ENCODE results near the gene UBE2N. TPM values are rescaled to one million over a fixed set of nuclear protein-coding genes. Genes with fewer than 3 reads are reported as not detected.

Gene UBE2N
- total and polyA plus RNA-seq, 2 donors (not counting 1 experiment from before 2014, with no cell fraction given): 56.3 to 83.8 TPM

DNA sequence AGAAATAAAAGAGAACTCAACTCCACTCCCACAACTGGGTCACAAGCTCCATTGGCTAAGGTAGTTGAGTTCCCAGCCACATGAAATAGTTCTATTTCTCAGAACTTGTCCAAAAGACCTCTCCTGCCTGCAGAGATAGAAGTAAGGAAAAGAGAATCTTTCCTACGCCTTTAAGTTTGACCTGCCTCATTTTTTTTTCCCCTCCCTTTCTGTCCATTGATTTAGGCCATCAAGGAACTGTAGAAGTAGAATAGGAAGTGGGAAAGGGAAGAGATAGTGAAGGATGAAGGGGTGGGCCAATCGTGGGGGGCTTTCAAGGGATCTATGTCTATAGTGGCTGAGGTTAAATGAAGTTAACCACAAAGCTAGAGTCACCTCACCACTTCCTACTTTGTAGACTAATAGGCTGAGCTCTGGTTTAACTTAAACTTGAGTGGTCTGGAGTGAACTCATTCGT, 77.9 kb downstream of the UBE2N start:
- no peak overlapping the region for H3K4me2 ChIP-seq (replicated peaks; ENCODE audit: low read depth, low read length, poor library complexity, severe bottlenecking)

DNA sequence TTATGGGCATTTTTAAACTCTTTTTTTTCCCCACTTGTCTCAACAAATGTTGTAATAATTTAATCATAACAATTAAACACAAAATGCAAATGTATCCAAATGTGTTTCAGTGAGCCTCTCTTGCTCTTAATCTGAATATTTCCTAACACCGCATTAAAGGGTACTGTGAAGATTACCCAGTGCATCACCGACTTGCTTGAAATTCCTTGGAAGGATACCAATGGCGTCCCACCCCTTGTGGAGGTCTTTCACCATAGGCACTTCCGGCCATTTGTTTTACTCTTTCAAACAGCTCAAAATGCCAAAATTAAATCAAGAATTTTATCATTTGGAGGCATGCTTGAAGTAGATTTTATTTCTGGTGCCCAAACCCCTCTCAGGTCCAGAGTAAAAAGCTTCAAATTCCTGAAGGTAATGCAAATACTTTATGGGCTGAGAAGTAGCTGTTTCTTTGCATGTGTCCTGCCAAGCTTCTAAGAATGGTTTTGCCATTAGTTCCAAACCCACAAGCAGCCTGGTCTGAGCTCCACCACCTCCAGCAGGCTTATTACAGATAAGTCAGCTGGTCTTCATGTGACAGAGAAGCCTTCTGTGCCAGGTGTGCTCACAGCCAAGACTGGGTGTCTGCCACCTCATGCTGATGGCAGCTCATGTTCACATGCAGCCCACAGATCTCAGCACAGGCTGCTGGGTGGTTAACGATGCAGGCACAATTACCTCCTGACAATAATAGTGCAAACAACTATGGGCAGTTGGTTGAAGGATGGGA, 80.4 kb downstream of the UBE2N start:
- DNase-seq: no peak
- ChIA-PET POLR2A (no interaction called here), CTCF (interaction anchor here (0.6 to 1.0 kb wide), 2 partner anchors 35 to 423 kb away, joined by 3 read pairs; no protein-coding TSS in a partner anchor)
- Histone ChIP-seq H3K4me3 (ENCODE audit: control extremely low read depth in 1 of 5, extremely low read depth in 1 of 5, insufficient read depth in 1 of 5, low read depth in 2 of 5, low read length in 4 of 5) (no peak overlapping the region), H3K9ac (ENCODE audit: low read length) (no peak overlapping the region), H3K4me2 (replicated peaks; ENCODE audit: low read depth, low read length, poor library complexity, severe bottlenecking) (no peak overlapping the region), H3K27me3 (replicated peaks in 1 of 4; ENCODE audit: control extremely low read depth in 1 of 4, control insufficient read depth in 3 of 4, insufficient read depth in 4 of 4, low read length in 3 of 4) (no peaks in the 10 kb centered on the region), H3K36me3 (replicated peaks in 1 of 2; ENCODE audit: control extremely low read depth in 1 of 2, control insufficient read depth in 1 of 2, extremely low read depth in 1 of 2, insufficient read depth in 2 of 2, low read length in 1 of 2) (no peaks in the 10 kb centered on the region), H3K27ac (ENCODE audit: low read length in 2 of 2) (no peak overlapping the region), H4K20me1 (ENCODE audit: control insufficient read depth, insufficient read depth, low read length, poor library complexity, severe bottlenecking) (no peaks in the 10 kb centered on the region), H3K9me3 (ENCODE audit: control extremely low read depth in 1 of 3, control insufficient read depth in 2 of 3, insufficient read depth in 1 of 3, low read length in 2 of 3) (peaks cover 0 to 4% (median 0%) of the 10 kb centered on the region in 3 donors), H3K79me2 (ENCODE audit: control insufficient read depth, insufficient read depth, low read length) (no peaks in the 10 kb centered on the region), H3K4me1 (ENCODE audit: control insufficient read depth in 2 of 2, insufficient read depth in 2 of 2, low read length in 2 of 2) (peaks cover 8 to 10% of the 10 kb centered on the region in 2 donors), H2AFZ (ENCODE audit: insufficient read depth, low read depth, low read length, poor library complexity, severe bottlenecking) (no peak overlapping the region)
- Mint-ChIP-seq H3K9me3 (ENCODE audit: insufficient read depth) (no peaks in the 10 kb centered on the region), H3K4me1 (peaks cover 4% of the 10 kb centered on the region), H3K4me3 (no peak overlapping the region), H3K27ac (no peak overlapping the region), H3K27me3 (no peaks in the 10 kb centered on the region)
- TF ChIP-seq, protein P1, sequence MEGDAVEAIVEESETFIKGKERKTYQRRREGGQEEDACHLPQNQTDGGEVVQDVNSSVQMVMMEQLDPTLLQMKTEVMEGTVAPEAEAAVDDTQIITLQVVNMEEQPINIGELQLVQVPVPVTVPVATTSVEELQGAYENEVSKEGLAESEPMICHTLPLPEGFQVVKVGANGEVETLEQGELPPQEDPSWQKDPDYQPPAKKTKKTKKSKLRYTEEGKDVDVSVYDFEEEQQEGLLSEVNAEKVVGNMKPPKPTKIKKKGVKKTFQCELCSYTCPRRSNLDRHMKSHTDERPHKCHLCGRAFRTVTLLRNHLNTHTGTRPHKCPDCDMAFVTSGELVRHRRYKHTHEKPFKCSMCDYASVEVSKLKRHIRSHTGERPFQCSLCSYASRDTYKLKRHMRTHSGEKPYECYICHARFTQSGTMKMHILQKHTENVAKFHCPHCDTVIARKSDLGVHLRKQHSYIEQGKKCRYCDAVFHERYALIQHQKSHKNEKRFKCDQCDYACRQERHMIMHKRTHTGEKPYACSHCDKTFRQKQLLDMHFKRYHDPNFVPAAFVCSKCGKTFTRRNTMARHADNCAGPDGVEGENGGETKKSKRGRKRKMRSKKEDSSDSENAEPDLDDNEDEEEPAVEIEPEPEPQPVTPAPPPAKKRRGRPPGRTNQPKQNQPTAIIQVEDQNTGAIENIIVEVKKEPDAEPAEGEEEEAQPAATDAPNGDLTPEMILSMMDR (IDR thresholded peaks at IDR 0.05): no peak
- no peak for TF ChIP-seq EZH2 (IDR thresholded peaks at IDR 0.05; ENCODE audit: borderline replicate concordance, insufficient read depth, low read depth, low read length, poor library complexity, severe bottlenecking)
- WGBS (ENCODE audit: insufficient coverage): 100% methylated on average over 2 of the region's 5 CpGs
- no peak for ATAC-seq (ENCODE audit: low read depth)
- intact Hi-C loops (cut with micrococcal nuclease): no loop called here

More for the DNA sequence above, 77.9 kb downstream of the UBE2N start:
- H3K36me3 ChIP-seq (replicated peaks in 1 of 2; ENCODE audit: control extremely low read depth in 1 of 2, control insufficient read depth in 1 of 2, extremely low read depth in 1 of 2, insufficient read depth in 2 of 2, low read length in 1 of 2): no peaks in the 10 kb centered on the region
- DNase-seq (peak; percentile 21), ATAC-seq (ENCODE audit: low read depth) (peak; percentile 31)
- H2AFZ ChIP-seq (ENCODE audit: insufficient read depth, low read depth, low read length, poor library complexity, severe bottlenecking): no peak overlapping the region
- H3K27ac ChIP-seq (ENCODE audit: low read length in 2 of 2): no peak overlapping the region
- Mint-ChIP-seq H3K9me3 (ENCODE audit: insufficient read depth) (no peaks in the 10 kb centered on the region), H3K27me3 (no peaks in the 10 kb centered on the region), H3K4me3 (no peak overlapping the region), H3K4me1 (peaks cover 4% of the 10 kb centered on the region), H3K27ac (no peak overlapping the region)
- H4K20me1 ChIP-seq (ENCODE audit: control insufficient read depth, insufficient read depth, low read length, poor library complexity, severe bottlenecking): no peaks in the 10 kb centered on the region
- H3K4me3 ChIP-seq (ENCODE audit: control extremely low read depth in 1 of 5, extremely low read depth in 1 of 5, insufficient read depth in 1 of 5, low read depth in 2 of 5, low read length in 4 of 5): no peak overlapping the region
- no peaks in the 10 kb centered on the region for H3K79me2 ChIP-seq (ENCODE audit: control insufficient read depth, insufficient read depth, low read length)
- H3K9me3 ChIP-seq (ENCODE audit: control extremely low read depth in 1 of 3, control insufficient read depth in 2 of 3, insufficient read depth in 1 of 3, low read length in 2 of 3): peaks cover 0 to 4% (median 0%) of the 10 kb centered on the region in 3 donors
- H3K4me1 ChIP-seq (ENCODE audit: control insufficient read depth in 2 of 2, insufficient read depth in 2 of 2, low read length in 2 of 2): peaks cover 8 to 10% of the 10 kb centered on the region in 2 donors
- no peak overlapping the region for H3K9ac ChIP-seq (ENCODE audit: low read length)
- no CpG with 5 or more reads among the region's 3 CpGs for WGBS (ENCODE audit: insufficient coverage)
- CTCF ChIA-PET: interaction anchor here (0.9 kb wide), 1 partner anchor 376 kb away, joined by 3 read pairs; no protein-coding TSS in a partner anchor
- TF ChIP-seq EZH2 (IDR thresholded peaks at IDR 0.05; ENCODE audit: borderline replicate concordance, insufficient read depth, low read depth, low read length, poor library complexity, severe bottlenecking): no peak
- peaks cover 0 to 2% (median 0%) of the 10 kb centered on the region in 4 experiments for H3K27me3 ChIP-seq (replicated peaks in 1 of 4; ENCODE audit: control extremely low read depth in 1 of 4, control insufficient read depth in 3 of 4, insufficient read depth in 4 of 4, low read length in 3 of 4)
- POLR2A ChIA-PET: interaction anchor here (0.7 kb wide), 1 partner anchor 18 kb away, joined by 5 read pairs; no protein-coding TSS in a partner anchor
- intact Hi-C loops (cut with micrococcal nuclease): no loop called here
